PC-3 (cell line): Measurements from ENCODE around the gene PDS5B.

Experiments
- EZH2 ChIP-seq: fragments of 300-600 bp; sonication (generic); IDR thresholded peaks from one replicate; pipeline ENCODE4 v1.6.1; 2017; ENCODE audit warnings: antibody characterized with exemption, mild to moderate bottlenecking, low read length; ENCODE audit not compliant: unreplicated experiment
- TF ChIP-seq, protein P1 (sequence below): fragments of 300-600 bp; sonication (generic); conservative IDR thresholded peaks from 2 replicates; pipeline ENCODE4 v1.5.1; 2017; ENCODE audit warnings: antibody characterized with exemption, low read depth, mild to moderate bottlenecking, low read length

DNA sequence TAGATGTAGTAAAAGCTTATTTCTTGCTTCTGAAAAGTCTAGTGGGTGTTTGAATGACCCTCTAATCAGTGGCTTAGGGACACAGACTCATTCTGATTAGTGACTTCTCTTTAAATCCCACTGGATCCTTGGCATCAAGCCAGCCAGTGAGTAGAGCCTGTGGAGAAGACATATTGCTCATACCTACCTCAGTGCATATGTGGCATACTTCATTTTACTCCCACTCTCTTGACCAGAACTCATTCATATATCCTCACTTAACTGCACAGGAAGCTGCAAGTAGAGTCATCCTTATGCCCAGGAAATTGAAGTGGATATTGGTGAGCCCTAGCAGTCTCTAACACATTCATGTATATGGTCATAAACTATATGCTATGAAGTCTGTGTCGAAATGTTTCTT is 148.3 kb downstream of the PDS5B start:
- TF ChIP-seq, protein P1, sequence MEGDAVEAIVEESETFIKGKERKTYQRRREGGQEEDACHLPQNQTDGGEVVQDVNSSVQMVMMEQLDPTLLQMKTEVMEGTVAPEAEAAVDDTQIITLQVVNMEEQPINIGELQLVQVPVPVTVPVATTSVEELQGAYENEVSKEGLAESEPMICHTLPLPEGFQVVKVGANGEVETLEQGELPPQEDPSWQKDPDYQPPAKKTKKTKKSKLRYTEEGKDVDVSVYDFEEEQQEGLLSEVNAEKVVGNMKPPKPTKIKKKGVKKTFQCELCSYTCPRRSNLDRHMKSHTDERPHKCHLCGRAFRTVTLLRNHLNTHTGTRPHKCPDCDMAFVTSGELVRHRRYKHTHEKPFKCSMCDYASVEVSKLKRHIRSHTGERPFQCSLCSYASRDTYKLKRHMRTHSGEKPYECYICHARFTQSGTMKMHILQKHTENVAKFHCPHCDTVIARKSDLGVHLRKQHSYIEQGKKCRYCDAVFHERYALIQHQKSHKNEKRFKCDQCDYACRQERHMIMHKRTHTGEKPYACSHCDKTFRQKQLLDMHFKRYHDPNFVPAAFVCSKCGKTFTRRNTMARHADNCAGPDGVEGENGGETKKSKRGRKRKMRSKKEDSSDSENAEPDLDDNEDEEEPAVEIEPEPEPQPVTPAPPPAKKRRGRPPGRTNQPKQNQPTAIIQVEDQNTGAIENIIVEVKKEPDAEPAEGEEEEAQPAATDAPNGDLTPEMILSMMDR = no peak
- no peak for TF ChIP-seq EZH2
